LNCaP clone FGC (cell line): ENCODE data around the gene LY6G5C.

Experiments used
- DNase-seq: peaks from one replicate; pipeline ENCODE4 v3.0.0-alpha.2; 2011; ENCODE audit warnings: low read depth
- H3K4me3 ChIP-seq: 2 replicates; pipeline ENCODE4 v1.5.1; 2011; ENCODE audit warnings: mild to moderate bottlenecking, low read depth, low read length, control low read depth
- TF ChIP-seq, protein P1 (sequence below): IDR thresholded peaks from 2 replicates; pipeline ENCODE4 v1.5.1; 2012; ENCODE audit warnings: mild to moderate bottlenecking; ENCODE audit not compliant: control insufficient read depth, insufficient read depth; ENCODE audit errors: extremely low read depth

Gene LY6G5C

DNA sequence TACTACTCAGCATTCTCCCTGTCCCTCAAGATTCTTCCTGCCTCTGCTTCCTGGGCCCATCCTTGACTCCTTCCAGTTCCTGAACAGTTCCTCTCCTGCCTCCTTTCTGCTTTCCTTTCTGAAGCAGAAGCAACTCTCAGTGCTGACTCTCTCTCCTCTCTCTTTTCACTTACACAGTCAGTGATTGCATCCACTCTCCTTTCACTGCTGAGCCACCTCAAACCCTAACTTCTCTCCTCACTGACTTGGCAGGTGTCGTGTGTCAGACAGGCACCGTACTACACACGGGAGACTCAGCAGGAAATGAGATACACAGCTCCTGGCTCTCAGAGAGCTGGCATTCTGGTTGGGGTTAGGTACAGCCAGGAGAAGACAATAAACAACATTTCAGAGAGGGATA is 16.7 kb upstream of the LY6G5C start:
- TF ChIP-seq, protein P1, sequence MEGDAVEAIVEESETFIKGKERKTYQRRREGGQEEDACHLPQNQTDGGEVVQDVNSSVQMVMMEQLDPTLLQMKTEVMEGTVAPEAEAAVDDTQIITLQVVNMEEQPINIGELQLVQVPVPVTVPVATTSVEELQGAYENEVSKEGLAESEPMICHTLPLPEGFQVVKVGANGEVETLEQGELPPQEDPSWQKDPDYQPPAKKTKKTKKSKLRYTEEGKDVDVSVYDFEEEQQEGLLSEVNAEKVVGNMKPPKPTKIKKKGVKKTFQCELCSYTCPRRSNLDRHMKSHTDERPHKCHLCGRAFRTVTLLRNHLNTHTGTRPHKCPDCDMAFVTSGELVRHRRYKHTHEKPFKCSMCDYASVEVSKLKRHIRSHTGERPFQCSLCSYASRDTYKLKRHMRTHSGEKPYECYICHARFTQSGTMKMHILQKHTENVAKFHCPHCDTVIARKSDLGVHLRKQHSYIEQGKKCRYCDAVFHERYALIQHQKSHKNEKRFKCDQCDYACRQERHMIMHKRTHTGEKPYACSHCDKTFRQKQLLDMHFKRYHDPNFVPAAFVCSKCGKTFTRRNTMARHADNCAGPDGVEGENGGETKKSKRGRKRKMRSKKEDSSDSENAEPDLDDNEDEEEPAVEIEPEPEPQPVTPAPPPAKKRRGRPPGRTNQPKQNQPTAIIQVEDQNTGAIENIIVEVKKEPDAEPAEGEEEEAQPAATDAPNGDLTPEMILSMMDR = no peak
- DNase-seq = no peak
- H3K4me3 ChIP-seq = no peak overlapping the region

DNA sequence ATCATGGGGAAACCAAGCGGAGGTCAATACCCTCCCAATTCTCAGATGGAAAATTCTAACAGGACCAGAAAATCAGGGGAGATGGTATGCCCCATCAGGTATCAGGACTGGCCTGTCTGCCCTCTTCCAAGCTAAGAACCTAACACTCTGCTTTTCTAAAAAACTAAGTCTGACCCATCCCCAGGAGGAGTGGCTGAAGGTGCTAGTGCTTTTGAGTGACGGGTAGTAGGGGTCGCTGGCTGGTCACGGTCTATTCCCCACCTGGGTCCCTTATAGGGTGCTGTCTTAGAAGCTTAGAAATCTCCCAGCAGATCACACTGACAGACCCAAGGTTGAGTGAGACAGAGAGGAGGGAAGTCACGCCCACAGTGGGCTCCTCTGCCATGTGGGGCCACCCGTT is 12.7 kb upstream of the LY6G5C start:
- DNase-seq = no peak
- TF ChIP-seq, protein P1 = no peak
- H3K4me3 ChIP-seq = no peak overlapping the region

DNA sequence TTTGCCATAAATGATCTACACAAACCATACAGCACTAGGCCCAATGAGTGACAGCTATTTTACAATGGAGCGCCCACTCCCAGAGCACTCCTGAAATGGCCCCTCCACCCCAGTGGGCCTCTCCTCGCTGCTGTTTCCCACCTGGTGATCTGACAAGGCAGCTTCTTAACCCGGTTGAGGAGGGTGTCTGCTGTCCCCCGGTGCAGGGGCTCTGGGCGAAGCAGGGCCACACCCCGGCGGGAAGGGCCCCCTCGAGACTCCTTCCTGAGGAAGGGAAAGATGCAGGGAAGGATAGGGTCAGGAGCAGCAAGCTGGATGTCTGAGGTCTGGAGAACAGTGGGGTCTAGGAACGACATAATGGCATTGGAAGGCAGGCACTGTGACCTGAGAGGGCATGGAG is 12.0 kb upstream of the LY6G5C start:
- TF ChIP-seq, protein P1 = no peak
- DNase-seq = no peak

DNA sequence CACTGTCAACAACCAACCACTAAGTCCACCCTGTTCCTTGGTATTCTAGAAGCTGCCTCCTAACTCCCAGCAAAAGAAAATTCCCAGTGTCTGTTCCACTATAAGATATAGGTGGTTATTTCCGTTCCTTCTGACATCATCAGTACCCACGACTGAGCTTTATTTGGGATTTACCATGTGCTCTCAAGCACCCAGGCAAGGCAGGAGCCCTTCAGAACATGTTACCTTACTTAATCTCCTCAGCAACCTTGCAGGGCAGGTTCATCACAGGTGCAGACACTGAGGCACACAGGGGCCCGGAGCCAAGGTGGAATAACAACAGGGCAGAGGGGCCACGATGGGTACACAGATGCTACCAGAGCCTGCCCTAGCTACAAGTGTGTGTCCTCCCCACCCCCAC is 11.5 kb upstream of the LY6G5C start:
- TF ChIP-seq, protein P1 = no peak
- DNase-seq = no peak
- H3K4me3 ChIP-seq = no peak overlapping the region

More for the DNA sequence above, 12.0 kb upstream of the LY6G5C start:
- H3K4me3 ChIP-seq = no peak overlapping the region

DNA sequence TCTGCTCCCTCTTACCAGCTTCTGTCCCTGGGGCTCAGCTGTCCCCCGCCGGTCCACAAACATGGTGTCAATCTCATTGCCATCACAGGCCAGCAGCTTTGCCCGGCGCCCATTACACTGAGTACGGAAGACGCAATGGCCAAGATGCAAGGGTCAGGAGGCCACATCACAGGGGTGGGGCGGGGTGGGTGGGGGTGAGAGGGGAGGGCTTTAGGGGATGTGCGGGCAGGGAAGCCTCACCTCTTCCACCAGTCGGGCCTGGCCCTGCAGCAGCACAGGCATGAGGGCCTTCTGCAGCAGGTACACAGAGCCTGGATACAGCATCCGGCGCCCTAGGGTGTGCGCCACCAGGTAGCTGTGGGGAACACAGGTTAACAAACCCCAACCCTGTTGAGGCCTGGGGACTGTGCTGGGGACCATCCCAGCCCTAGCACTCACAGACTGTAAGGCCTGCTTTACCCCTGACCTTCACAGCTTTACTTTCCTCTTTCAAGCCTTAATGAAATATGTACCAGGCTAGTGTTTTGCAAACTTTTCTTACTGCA is 10.8 kb upstream of the LY6G5C start:
- no peak overlapping the region for H3K4me3 ChIP-seq
- DNase-seq = no peak
- TF ChIP-seq, protein P1 = no peak

DNA sequence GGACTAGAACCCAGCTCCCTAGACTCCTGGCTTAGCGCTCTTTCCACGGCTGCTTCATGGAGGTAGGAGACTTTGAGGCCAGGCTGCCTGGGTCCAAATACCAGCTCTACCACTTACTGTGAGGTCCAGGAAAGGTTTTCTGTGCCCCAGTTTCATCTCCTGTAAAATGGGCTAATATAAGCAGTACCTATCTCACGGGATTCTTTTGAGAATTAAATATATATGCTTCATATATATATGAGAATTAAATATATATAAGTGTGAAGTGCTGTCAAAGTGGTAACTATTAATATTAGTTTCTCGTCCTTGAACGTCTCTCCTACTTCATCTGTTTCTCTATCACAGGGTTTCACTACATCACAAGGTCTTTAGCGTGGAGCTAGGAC is 10.2 kb upstream of the LY6G5C start:
- no peak overlapping the region for H3K4me3 ChIP-seq
- TF ChIP-seq, protein P1 = no peak
- no peak for DNase-seq

DNA sequence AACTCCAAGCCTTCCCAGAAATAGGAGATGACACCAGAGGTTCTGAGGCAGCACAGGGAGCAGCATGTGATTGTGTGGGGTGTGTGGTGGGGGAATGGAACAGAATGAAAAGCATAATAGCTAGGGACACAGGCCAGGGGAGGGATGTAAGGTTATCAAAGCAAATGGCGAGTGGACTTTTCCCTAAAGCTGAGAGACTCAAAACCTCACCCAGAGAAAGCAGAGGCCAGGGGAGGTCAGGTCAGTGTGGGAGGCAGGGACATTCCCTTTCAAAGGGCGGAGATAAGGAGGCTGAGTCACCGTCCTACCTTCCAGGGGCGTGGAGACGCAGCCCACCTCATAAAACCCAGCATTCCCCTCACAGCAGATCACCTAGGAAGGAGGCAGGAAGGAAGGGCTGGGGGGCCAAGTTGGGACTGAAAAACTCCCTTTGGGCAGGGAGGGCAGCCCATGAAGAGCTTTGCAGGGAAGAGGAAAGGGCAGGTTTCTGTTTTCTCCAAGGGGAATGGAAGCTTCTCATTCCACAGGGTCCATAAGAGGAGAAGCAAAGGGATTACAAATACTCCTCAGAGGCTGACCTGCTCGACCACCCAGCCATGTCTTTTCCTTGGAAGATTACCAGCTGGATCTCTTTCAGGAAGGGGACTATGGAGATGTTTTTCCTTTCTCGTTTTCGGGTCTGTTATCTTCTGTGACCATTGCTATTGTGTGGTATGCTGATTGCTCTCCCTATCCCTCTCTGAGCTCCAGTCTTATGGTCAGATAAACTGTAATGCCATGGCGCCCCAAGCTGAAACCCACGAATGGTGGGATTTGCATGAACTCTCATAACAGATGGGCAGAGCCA is 9.6 kb upstream of the LY6G5C start:
- no peak overlapping the region for H3K4me3 ChIP-seq
- TF ChIP-seq, protein P1 = no peak
- DNase-seq = no peak
